HL-60 (cell line): ENCODE measurements around the gene GAST.

Experiments used
- DNase-seq, 2 experiments: peaks; one replicate each; pipeline ENCODE4 v3.0.0-alpha.2; 2010 to 2020; ENCODE audit warnings: low read depth in 1 of 2, low spot score in 1 of 2
- H3K27ac ChIP-seq: fragments of 250-450 bp; sonication (Bioruptor Pico); replicated peaks from 2 replicates; pipeline ENCODE4 v1.5.1; 2020; ENCODE audit warnings: mild to moderate bottlenecking, moderate library complexity
- H3K27me3 ChIP-seq: fragments of 250-450 bp; sonication (Bioruptor Pico); 2 replicates; pipeline ENCODE4 v1.5.1; 2021; ENCODE audit warnings: mild to moderate bottlenecking, moderate library complexity; ENCODE audit not compliant: insufficient read depth, poor library complexity, severe bottlenecking
- H3K4me3 ChIP-seq: replicated peaks from 2 replicates; pipeline ENCODE4 v1.5.1; 2011; ENCODE audit warnings: mild to moderate bottlenecking, control low read depth, low read length; ENCODE audit not compliant: insufficient read depth
- CTCF ChIP-seq: IDR thresholded peaks from one replicate; pipeline ENCODE4 v1.5.1; 2011; ENCODE audit warnings: low read length, control low read depth, inconsistent platforms; ENCODE audit not compliant: insufficient read depth
- GABPA ChIP-seq: IDR thresholded peaks from 2 replicates; pipeline ENCODE4 v1.6.1; 2012; ENCODE audit warnings: low read depth
- POLR2AphosphoS5 ChIP-seq: IDR thresholded peaks from 2 replicates; pipeline ENCODE4 v1.6.1; 2012; ENCODE audit warnings: low read depth
- REST ChIP-seq: IDR thresholded peaks from 2 replicates; pipeline ENCODE4 v1.6.1; 2012; ENCODE audit warnings: low read depth; ENCODE audit not compliant: insufficient replicate concordance
- SPI1 ChIP-seq: IDR thresholded peaks from 2 replicates; pipeline ENCODE4 v1.6.1; 2012; ENCODE audit warnings: low read depth, mild to moderate bottlenecking, borderline replicate concordance

The GAST gene

GRCh38 chr17:41740506-41740905 is 28.4 kb downstream of the GAST start:
- no peak overlapping the region for H3K27ac ChIP-seq
- TF ChIP-seq POLR2AphosphoS5 (no peak), REST (no peak), GABPA (no peak), CTCF (no peak), SPI1 (no peak)
- H3K4me3 ChIP-seq = no peak overlapping the region
- H3K27me3 ChIP-seq = peaks cover 18% of the 10 kb centered on the region
- no peak for DNase-seq

- Histone ChIP-seq H3K27ac (no peak overlapping the region), H3K4me3 (no peak overlapping the region)
- no peak for TF ChIP-seq REST
- TF ChIP-seq POLR2AphosphoS5 = no peak
- no peak for TF ChIP-seq GABPA
- TF ChIP-seq SPI1 = no peak
- TF ChIP-seq CTCF = no peak
These were observed 29.6 kb downstream of the GAST start for GRCh38 chr17:41741709-41742108.

GRCh38 chr17:41748275-41748674 is 36.1 kb downstream of the GAST start:
- TF ChIP-seq CTCF (no peak), REST (no peak), GABPA (no peak), POLR2AphosphoS5 (no peak), SPI1 (no peak)
- Histone ChIP-seq H3K27me3 (no peaks in the 10 kb centered on the region), H3K4me3 (no peak overlapping the region), H3K27ac (no peak overlapping the region)
- no peak for DNase-seq

More at GRCh38 chr17:41741709-41742108, 29.6 kb downstream of the GAST start:
- DNase-seq = no peak
- peaks cover 9% of the 10 kb centered on the region for H3K27me3 ChIP-seq
